T-helper 22 cell (primary cell): Measurements from ENCODE around the gene ETFA.

Source experiments
- DNase-seq: peaks from one replicate; pipeline ENCODE4 v3.0.0-alpha.2; 2020; ENCODE audit warnings: low read depth

ETFA gene

DNA sequence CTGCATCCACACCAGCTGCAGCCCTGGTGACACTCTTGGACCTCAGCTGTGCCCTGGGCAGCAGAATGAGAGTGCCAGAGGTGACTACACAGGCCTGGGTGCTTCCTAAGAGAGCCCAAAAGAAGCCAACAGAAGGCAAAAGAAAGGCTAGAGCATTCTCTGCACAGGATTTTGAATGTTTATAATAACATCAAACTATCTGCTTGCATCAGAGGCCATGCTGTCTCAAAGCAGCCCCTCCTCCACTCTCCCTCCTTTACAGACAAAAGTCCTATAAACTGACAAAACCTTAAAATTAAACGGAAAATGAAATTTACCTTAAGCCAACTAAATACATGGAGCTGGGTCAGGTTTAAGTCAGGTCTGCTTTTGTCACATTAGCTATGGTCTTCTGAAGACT lies 95.6 kb downstream of the ETFA start:
- DNase-seq = no peak

DNA sequence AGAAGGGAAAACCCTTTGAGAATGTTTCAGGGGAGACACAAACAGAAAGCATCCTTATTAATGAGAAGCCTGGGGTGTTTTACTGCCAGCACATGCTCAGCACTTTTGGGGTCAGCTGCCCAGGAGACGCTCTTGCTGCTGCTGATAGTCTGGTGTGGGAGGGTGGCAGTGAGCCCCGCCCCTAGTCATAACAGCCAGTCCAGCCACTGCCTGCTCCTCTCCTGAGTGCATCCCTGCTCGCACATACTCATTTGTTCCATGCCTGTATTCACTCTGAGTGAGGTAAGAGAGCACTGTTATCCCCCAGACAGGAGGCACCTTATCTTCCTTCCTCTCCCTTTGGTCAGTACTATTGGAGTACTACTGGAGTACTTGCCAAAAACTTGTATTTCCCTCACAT lies 101.3 kb downstream of the ETFA start:
- no peak for DNase-seq

GRCh38 chr15:76209523-76209922 lies 101.7 kb downstream of the ETFA start:
- DNase-seq = no peak

GRCh38 chr15:76208786-76209424 lies 102.4 kb downstream of the ETFA start:
- DNase-seq = no peak

- no peak for DNase-seq
Measured at GRCh38 chr15:76208084-76208785, 103.0 kb downstream of the ETFA start.

GRCh38 chr15:76206325-76206976 lies 104.8 kb downstream of the ETFA start:
- DNase-seq = no peak

GRCh38 chr15:76204916-76205460 lies 106.3 kb downstream of the ETFA start:
- no peak for DNase-seq

DNA sequence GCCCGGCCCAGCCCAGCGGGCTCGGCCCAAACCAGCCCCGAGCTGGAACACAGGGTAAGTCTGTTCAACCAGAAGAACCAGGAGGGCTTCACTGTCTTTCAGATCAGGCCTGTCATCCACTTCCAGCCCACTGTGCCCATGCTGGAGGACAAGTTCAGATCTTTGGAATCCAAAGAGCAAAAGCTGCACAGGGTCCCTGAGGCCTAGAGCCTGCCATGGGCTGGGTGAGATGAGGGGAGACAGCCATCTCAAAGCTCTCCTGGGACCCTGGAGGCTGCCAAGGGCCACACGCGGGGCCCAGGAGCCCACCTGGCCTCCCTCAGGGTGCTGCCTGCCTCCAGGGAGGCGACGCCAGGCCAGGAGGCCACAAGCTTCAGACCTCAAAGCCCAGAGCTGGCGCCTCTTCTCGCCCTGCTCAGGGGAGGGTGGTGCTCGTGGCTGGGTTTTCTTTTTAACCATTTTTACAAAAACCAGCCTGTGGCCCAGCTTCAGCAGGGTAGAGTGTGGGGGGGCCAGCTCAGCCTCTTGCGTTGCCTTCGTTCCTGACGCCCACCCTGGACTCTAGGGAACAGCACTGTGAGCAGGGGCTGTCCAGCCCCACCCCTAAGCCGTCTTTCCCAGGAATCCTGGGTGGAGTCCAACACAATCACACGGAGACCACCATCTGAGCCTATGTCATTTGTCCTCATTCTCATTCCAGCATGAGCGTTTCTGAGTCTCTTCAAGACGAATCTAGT lies 107.0 kb downstream of the ETFA start:
- DNase-seq = no peak

- DNase-seq = no peak
Measured at GRCh38 chr15:76203346-76204108, 107.7 kb downstream of the ETFA start.

- DNase-seq = no peak
Measured at GRCh38 chr15:76201536-76202255, 109.6 kb downstream of the ETFA start.

DNA sequence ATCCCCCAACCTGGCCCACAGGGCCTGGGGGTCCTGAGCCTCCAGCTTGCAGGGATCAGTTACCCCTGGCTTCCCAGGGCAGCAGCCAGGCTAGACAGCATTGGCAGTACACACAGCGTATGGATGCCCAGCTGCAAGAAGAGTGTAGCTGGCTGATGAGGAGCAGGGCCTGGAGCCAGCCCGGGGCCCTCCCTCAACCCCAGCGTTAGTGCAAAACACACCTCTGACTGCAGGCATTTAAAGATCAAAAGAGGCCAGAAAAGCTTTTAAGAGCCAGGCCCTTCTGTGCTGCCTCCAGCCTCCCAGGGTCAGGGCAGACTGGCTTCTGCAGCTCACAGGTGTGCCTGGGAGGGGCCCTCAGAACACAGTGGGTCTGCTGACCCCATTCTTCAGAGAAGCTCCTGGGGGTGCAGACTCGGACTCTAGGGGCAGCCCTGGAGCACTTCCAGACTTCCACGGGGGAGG lies 110.6 kb downstream of the ETFA start:
- DNase-seq = no peak

DNA sequence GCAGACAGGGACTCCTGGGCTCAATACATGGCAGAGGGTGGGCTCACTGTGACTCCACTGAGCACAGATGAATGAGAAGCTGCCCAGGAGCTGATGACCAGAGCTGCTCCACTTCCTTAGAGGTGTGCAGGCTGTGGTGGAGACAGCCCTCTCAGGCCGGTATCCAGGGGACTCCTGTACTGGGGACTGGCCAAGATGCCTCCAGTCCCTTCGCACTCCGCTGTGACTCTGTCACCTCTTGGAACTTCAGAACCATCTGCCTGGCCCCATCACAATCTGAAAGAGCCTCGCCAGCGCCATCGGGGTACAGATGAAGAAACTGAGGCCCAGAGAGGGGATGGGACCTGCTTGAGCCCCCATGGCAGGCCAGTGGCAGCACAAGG lies 111.2 kb downstream of the ETFA start:
- no peak for DNase-seq

- DNase-seq = no peak
Measured at GRCh38 chr15:76199106-76200082, 111.9 kb downstream of the ETFA start.

DNA sequence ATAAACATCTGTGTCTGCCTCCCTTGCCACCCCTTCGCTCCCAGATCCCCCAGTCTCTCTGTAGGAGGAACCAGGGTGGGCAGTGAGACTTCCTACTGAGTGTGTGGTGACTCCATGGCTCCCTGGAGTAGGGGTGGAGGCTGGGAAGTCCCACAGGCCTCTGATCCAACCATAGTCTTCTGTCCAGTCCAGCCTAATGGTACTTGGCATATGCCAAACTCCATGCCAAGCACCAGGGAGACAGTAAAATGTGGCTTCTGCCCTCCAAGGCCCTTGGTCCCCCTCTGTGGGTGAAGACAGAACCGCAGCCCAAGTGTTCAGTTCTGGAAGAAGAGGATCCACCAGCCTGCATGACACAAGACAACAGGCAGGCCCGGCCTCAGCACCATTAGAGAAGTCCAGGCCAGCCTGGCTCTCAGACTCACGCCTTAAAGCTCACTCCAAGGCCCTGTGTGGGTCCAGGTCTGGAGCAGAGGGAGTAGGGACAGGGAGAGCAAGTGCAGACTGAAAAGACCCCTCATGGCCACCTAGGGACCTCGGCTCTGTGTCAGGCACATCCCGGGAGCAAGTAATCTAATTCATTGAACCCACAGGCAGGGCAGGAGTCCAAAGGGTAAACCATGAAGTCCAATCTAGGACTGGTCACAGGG lies 112.7 kb downstream of the ETFA start:
- DNase-seq = no peak

DNA sequence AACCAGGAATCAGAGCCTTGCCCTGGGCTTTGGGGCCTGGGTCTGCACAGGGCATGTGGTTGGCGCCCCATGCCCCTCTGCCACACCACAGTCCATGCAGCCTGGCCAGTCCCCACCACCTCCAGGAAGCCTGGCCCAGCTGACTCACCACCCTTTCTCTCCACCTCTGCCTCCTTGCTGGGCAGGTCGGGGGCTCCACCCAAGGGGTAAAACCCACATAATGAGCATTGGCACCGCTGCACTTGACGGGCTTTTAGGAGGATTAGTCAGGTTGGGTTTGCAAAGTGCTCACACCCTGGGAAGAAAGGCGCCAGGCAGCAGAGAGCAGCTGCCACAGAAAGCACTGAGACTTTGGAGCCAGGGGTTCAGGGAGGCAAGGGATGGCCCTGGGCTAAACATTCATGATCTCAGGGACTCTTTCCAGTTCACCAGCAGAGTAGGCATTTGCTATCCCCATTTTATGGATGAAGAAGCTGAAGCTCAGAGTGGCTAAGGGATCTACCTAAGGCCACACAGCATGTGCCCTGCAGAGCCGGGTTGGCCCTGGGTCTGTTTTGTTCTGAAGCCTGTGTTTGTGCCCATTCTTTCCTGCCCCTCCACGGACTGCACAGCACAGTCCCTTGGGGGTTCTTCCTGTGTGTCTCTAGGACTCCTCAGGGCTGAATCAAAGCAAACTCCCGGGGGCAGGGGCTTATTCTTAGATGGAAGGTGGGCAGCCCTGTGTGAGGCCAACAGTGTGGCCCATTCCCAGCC lies 113.4 kb downstream of the ETFA start:
- DNase-seq = no peak

DNA sequence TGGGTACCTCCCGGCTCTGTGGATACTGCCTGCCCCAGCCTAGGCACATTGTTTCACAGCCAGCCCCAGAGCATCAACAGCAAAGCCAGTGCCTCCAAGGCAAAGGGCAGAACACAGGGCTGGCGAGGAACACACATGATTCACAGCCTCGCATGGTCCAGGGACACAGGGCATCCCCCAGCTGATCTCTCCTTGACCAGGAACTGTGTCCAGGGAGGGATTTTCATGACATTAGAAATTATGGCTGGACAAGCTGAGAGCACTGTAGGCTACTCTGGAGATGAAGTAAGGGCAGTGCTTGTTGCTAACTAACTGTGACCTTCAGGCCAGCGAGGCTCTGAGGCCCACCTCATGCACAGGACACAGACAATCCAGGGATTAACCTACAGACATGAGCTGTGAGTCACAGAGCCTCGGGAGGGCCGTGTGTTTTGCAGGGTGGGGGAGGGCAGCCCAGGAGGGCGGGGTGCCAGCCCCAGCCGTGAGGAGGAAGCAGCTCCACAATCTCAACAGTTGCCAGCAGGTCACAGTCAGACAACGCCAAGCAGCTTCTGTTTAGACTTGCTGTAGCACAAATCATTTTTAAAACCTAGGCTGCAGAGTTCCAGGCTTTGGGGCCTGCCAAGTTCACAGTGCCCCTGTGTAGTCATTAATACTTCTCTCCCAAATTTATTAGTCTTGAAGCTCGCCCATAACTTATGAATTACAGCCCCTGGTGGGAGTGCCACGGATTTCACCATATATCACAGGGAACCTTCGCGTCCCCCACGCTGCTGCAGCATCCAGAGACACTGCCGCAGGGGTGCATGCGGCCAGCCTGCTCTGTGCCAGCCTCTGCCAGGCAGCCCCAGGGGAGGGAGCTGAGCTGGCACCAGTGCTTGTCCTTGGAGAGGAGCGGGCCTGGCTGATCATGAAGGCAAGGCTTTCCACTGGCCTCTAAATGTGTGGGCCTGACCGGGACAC lies 114.7 kb downstream of the ETFA start:
- DNase-seq = no peak
